Measurements from ENCODE around the gene ASB6. TPM values are rescaled to one million over a fixed set of nuclear protein-coding genes. Genes with fewer than 3 reads are reported as not detected.

The ASB6 gene
- total RNA-seq, 1 donor = 21.0 TPM

- peak; percentile 94 for DNase-seq (ENCODE audit: insufficient read length, low spot score, missing footprints)
- no peaks in the 10 kb centered on the region for H4K20me1 ChIP-seq (ENCODE audit: insufficient read depth, low read length)
- peaks cover 25% of the 10 kb centered on the region for H3K4me1 ChIP-seq (ENCODE audit: insufficient read depth, low read length)
- no peaks in the 10 kb centered on the region for H3K27me3 ChIP-seq (ENCODE audit: insufficient read depth, low read length)
- no peaks in the 10 kb centered on the region for H3K79me2 ChIP-seq (ENCODE audit: insufficient read depth, low read length)
- no peaks in the 10 kb centered on the region for H3K9me3 ChIP-seq (ENCODE audit: low read depth, low read length)
- H3K27ac ChIP-seq (ENCODE audit: low read depth, low read length) = peak overlapping the region; percentile 8
- H2AFZ ChIP-seq (ENCODE audit: low read length) = peak overlapping the region; percentile 11
- no peaks in the 10 kb centered on the region for H3K36me3 ChIP-seq (ENCODE audit: insufficient read depth, low read length)
- TF ChIP-seq CTCF (IDR thresholded peaks at IDR 0.05; ENCODE audit: extremely low read depth, low read depth, low read length) = no peak
- peak overlapping the region; percentile 58 for H3K4me3 ChIP-seq (ENCODE audit: insufficient read depth, low read length)
- peak overlapping the region; percentile 58 for H3K4me2 ChIP-seq (ENCODE audit: insufficient read depth, low read length)
Observed at GRCh38 chr9:129597355-129598088, 44.4 kb downstream of the ASB6 start.

- H2AFZ ChIP-seq (ENCODE audit: low read length) = peak overlapping the region; percentile 65
- no peaks in the 10 kb centered on the region for H3K27me3 ChIP-seq (ENCODE audit: insufficient read depth, low read length)
- no peaks in the 10 kb centered on the region for H3K36me3 ChIP-seq (ENCODE audit: insufficient read depth, low read length)
- peak; percentile 81 for DNase-seq (ENCODE audit: insufficient read length, low spot score, missing footprints)
- no peaks in the 10 kb centered on the region for H3K9me3 ChIP-seq (ENCODE audit: low read depth, low read length)
- H3K4me2 ChIP-seq (ENCODE audit: insufficient read depth, low read length) = peak overlapping the region; percentile 58
- peak overlapping the region; percentile 48 for H3K27ac ChIP-seq (ENCODE audit: low read depth, low read length)
- TF ChIP-seq CTCF (IDR thresholded peaks at IDR 0.05; ENCODE audit: extremely low read depth, low read depth, low read length) = no peak
- no peaks in the 10 kb centered on the region for H3K79me2 ChIP-seq (ENCODE audit: insufficient read depth, low read length)
- H4K20me1 ChIP-seq (ENCODE audit: insufficient read depth, low read length) = no peaks in the 10 kb centered on the region
- H3K4me3 ChIP-seq (ENCODE audit: insufficient read depth, low read length) = peak overlapping the region; percentile 58
- peaks cover 25% of the 10 kb centered on the region for H3K4me1 ChIP-seq (ENCODE audit: insufficient read depth, low read length)
Observed at GRCh38 chr9:129596541-129597331, 45.2 kb downstream of the ASB6 start.

DNA sequence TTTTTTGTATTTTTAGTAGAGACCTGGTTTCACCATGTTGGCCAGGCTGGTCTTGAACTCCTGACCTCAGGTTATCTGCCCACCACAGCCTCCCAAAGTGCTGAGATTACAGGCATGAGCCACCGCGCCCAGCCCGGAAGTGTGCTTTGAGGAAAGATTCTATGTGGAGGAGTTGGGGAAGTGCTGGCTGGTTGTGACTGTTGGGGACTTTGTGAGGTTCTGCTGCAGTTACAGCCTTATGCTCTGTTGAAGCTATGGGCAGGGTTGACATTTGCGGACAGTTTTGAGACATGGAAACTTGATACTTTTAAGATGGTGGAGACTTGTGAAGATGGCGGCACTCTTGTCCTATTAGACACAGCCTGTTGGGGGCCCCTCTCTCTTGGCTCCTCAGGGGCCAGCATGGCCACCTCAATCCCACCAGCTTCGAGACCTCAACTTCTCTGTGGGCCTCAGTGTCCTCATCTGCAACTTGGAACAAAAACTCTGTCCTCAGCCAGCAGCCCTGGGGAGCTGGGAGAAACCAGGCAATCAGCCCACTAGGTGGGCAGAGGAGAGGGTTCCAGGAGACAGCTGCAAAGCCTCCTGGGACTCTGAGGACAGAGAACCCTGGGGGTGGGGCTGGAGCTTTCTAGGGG lies 45.9 kb downstream of the ASB6 start:
- Histone ChIP-seq H3K36me3 (ENCODE audit: insufficient read depth, low read length) (no peaks in the 10 kb centered on the region), H3K4me2 (ENCODE audit: insufficient read depth, low read length) (no peak overlapping the region), H3K79me2 (ENCODE audit: insufficient read depth, low read length) (no peaks in the 10 kb centered on the region), H4K20me1 (ENCODE audit: insufficient read depth, low read length) (no peaks in the 10 kb centered on the region), H3K4me3 (ENCODE audit: insufficient read depth, low read length) (no peak overlapping the region), H3K27ac (ENCODE audit: low read depth, low read length) (no peak overlapping the region), H3K27me3 (ENCODE audit: insufficient read depth, low read length) (no peaks in the 10 kb centered on the region), H3K4me1 (ENCODE audit: insufficient read depth, low read length) (peaks cover 25% of the 10 kb centered on the region), H2AFZ (ENCODE audit: low read length) (no peak overlapping the region), H3K9me3 (ENCODE audit: low read depth, low read length) (no peaks in the 10 kb centered on the region)
- no peak for DNase-seq (ENCODE audit: insufficient read length, low spot score, missing footprints)
- TF ChIP-seq CTCF (IDR thresholded peaks at IDR 0.05; ENCODE audit: extremely low read depth, low read depth, low read length) = no peak

Measured in osteoblast (primary cell).